HG03521 (cell line): Measurements from ENCODE around the gene ANKRD52.
"Not testable (repeated sequence)": the region's sequence is repeated elsewhere in the genome, so short reads cannot be mapped to it uniquely, and the experiment has no call there.

ENCODE experiments used
- ATAC-seq: cut with Tn5 transposase; IDR thresholded peaks from one replicate; pipeline ENCODE4 v1.9.1; 2021; ENCODE audit warnings: mild to moderate bottlenecking, moderate library complexity; ENCODE audit not compliant: unreplicated experiment

Gene ANKRD52

DNA sequence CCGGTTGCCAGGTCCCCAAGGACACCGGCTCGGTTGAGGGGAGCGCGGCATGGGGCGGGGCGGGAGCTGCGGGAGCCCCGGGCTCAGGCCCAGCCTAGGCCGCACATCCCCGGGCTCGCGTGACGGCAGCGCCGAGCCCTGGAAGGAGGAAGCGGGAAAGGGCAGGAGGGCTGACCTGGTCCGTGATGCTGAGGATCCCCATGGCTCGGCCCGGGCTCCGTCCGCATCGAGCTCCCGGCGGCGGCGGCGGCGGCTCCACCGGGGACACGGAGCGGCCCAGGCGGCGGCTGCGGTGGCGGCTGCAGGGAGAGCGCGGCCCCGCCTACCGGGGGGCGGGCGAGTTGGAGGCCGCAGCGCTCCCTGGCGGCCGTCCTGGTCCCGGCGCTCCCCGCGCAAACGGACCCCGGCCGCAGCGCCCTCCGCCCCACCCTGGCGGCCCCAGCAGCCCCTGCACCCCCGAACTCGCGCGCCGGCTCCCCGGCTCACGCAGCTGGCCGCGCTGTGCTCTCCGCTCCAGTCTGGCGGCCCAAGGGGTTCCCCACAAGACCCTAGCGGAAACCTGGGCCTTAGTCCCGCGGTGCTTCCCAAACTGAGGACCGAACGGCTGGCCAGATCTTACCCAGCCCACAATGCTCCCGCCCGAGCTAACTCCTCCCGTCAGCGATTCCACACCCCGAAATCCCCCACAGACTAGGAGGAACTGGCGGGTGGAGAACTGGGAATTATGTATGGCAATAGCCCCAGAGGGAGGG is at the start of gene ANKRD52:
TSS of gene ANKRD52 (minus strand) at position 317 of the 752 bp plus-strand sequence. CDS start at position 202, 115 bp downstream.
- peak; percentile 86 for ATAC-seq

DNA sequence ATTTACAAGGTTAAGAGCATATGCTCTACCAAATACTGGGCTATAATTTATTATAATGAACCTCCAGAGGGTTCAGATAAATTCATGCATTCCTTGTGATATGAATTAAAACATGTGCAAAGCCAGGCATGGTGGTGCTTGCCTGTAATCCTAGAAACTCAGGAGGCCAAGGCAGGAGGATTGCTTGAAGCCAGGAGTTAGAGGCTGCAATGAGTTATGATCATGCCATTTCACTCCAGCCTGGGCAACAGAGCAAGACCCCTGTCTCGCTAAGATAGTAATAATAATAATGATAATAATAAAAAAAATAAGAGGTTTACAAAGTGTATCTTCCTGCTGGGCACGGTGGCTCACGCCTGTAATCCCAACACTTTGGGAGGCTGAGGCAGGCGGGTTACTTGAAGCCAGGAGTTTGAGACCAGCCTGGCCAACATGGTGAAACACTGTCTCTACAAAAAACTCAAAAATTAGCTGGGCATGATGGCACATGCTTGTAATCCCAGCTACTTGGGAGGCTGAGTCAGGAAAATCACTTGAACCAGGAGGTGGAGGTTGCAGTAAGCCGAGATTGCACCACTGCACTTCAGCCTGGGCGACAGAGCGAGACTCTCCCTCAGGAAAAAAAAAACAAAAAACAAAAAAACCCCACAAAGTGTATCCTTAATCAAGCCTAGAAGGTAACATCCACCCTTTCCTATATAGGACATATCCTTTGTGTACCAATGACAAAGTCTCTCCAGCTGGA is 49.2 kb upstream of the ANKRD52 start:
- no peak for ATAC-seq

DNA sequence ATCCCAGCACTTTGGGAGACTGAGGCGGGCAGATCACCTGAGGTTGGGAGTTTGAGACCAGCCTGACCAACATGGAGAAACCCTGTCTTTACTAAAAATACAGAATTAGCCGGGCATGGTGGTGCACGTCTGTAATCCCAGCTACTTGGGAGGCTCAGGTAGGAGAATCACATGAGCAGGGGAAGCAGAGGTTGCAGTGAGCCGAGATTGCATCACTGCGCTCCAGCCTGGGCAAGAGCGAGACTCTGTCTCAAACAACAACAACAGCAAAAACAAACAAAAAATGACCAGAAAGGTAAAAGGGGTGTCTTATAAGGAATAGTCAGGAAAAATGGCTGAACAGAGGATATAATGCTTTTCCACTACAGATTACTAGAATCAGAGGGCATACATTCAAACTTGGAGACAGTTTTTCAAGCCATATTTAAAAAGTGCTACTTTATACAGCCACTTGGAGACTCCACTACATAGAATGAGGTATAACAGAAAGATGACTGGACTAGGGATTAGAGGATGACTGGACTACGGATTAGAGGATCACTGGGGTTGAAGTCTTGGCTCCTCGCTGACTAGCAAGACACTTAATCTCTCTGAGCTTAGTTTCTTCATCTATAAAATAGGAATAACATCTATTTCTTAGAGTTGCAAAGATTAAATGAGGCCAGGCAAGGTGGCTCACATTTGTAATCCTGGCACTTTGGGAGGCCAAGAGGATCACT is 46.8 kb upstream of the ANKRD52 start:
- ATAC-seq, result no peak

DNA sequence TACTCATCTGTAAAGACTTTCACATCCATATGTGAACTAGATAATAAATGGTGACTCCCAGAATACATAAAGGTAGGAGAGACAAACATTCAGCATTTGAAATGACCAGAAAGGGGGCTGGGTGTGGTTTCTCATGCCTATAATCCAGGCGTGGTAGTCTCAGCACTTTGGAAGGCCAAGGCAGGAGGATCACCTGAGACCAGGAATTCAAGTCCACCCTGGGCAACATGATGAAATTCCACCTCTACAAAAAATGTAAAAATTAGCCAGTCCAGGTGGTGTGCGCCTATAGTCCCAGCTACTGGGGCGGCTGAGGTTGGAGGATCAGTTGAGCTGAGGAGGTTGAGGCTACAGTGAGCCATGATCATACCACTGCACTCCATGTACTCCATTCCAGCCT is 46.1 kb upstream of the ANKRD52 start:
- no peak for ATAC-seq

DNA sequence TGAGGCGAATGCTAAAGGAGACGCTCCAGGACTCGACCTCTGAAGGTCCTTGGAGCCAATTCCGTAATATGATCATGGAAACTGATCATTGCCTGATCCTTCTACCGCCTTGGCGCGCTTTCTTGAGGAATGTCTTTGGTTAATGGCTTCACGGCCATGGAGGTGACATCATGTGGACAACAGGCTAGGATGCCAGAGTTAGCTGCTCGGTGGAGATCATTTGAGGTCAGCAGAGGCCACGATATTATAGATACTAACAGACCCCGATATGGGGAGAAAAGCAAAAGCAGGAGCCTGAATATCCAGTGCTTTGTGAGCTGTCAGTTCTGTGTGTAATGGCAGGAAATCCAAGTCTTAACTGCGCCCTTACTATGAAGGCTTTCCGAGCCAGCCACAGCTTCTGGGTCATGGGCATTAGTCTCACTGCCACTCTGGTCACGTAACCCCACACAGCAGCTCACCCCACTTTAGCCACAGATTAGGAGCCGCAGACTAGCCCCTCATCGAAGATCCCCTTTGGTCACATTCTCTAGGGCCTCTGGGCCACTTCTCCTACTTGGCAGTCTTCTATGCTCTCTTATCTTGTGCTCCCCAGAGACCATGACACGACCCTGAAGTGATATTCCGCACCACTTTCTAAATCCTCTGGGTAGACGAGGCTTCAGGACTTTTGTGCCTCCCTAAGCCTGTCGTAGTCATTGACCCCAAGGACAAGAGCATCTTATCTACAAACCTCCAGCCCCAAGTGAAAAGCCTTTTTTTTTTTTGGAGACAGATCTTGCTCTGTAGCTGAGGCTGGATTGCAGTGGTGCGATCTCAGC is 42.7 kb upstream of the ANKRD52 start:
- ATAC-seq, result no peak

DNA sequence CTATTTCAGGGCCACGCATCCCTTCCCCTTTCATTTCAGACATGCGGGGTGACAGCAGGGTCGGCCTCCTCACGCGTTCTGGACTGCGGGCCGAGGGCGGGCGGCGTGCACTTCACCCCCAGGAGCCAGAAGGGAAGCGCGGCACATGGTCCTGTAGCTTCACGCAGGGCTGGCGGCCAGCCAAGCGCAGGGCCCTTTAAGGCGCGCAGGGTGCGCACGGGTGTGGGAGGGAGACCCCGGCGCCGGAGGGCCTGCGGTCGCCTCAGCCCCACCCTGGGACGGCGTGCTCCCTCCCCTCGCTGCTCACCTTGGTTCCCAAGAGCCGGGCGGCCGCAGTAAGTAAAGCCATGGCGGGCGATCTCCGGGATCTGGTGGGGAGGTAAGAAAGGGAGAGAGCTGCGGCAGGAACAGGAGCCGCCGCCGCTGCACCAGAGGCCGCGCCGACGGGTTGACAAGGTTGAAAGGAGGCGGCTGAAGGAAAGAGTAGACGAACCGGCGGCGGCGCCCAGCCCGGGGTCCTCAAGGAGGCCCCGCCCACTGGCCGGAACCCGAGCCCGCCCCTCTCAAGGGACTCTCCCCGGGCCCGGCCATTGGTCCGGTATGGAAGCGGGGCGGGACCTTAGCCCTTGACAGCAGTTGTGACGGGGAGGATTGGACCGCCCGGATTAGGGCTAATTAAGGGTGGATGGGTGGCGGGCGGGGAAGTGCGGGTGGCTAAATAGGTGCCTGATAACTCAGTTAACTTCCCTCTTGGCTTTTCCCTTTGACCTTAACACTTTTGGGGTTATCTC is 41.9 kb upstream of the ANKRD52 start, which contains the start of gene CS:
TSS of gene CS (minus strand) at position 478 of the 791 bp plus-strand sequence. CDS start at position 349, 129 bp downstream.
- ATAC-seq, result peak; percentile 94

DNA sequence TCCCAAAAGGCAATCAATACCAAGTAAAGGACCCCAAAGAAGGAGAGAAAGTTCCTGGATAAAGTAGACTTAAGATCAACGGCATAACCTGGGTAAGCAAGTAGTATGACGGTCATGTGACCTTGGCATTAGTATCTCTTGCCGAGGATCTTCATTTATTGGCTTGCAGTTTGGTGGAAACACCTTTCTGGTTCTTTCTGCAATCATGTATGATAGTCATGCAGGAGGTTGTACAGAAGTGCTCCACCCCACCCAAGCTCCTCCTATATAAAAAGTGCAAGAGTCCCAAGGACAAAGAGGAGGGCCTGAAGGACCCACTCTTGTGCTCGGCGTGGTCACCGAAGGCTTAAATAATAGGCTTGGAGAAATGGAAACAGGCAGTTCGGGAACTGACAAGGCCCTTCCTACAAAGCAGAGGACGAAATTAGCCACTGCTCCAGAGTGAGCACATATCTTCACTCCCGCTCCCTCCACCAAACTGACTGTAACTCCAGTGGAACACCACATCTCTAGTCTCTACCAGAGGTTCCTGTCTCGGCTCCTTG is 41.2 kb upstream of the ANKRD52 start:
- ATAC-seq, result no peak

DNA sequence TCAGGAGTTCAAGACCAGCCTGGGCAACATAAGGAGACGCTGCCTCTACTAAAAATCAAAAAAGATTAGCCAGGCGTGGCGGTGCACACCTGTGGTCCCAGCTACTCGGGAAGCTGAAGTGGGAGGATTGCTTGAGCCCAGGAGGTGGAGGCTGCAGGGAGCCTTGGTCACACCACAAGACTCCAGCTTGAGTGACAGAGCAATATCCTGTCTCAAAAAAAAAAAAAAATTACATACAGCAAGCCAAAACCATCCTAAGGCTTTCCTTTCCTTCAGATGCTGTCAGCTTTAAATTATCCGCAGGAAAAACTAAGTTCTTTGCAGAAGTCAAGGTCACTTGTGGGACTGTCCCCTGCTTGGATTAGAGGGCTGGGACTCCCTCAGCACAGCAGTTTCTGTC is 40.6 kb upstream of the ANKRD52 start:
- ATAC-seq, result no peak

DNA sequence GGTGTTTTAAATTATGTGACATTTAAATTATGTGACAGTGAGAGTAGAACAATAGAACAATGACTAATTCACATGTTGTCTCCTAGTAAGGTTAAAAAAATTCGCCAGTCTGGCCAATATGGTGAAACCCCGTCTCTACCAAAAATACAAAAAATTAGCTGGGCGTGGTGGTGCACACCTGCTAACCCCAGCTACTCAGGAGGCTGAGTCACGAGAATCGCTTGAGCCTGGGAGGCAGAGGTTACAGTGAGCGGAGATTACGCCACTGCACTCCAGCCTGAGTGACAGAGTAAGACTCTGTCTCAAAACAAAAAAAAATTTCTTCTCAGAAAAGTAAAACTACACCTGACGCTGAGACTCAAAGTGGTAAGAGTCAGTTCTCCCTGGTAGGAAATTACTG is 39.2 kb upstream of the ANKRD52 start:
- ATAC-seq, result no peak

DNA sequence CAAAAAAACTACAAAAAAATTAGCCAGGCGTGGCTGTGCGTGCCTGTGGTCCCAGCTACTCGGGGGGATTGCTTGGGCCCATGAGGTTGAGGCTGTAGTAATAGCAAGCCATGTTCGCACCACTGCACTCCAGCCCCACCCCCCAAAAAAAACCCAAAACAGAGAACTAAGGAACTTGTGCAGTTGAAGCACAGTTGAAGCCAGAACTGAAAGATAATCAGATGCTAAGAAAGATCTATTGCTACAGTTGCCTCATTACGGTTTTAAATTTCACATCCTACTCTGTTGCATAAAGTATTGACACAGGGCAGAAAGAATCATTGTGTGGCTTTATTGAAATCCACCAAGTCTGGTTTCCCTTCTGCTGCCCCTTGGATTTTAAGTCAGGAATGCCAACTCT is 38.1 kb upstream of the ANKRD52 start:
- ATAC-seq, result no peak

DNA sequence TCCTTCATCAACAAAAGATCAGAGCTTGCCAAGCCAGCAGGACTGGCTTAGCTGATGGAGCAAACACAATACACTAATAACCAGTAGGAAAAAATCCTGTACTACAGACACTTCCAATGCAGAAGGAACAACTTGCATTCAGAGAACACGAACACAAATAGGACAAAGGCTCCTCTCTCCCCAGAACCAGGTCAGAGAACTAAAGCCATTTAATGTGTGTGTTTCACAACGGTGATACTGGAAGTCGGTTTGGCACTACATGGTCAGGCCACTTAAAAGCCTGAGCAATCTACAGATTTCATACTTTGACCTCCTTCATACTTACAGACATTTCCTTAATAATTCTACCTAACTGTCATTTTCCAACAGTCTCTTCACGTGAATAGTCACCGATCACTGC is 35.6 kb upstream of the ANKRD52 start:
- ATAC-seq, result no peak

DNA sequence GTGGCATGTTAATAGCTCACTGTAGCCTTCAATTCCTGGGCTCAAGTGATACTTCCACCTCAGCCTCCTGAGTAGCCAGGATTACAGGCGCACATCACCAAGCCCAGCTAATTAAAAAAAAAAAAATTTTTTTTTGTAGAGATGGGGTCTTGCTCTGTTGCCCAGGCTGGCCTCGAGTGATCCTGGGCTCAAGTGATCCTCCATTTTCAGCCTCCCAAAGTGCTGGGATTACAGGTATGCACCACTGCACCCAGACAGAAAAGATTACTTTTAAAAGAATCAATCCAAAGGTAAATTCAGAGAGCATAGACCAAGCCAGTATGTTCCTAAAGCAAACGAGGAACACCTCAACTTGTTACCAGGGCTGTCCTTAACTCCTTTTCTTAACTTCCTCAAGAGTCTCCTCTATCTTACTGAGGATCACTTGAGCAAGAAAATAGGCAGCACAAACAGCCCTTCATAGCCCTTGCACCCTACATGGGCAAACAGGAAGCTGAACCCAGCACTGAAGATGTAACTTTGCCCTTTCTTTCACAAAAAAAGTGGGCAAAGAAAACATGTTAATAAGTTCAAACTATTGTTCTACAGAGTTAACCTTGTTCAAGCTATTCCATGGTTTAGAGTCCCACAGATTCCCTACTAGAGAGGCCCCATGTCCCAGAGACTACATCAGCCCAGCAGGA is 30.7 kb upstream of the ANKRD52 start:
- no peak for ATAC-seq

DNA sequence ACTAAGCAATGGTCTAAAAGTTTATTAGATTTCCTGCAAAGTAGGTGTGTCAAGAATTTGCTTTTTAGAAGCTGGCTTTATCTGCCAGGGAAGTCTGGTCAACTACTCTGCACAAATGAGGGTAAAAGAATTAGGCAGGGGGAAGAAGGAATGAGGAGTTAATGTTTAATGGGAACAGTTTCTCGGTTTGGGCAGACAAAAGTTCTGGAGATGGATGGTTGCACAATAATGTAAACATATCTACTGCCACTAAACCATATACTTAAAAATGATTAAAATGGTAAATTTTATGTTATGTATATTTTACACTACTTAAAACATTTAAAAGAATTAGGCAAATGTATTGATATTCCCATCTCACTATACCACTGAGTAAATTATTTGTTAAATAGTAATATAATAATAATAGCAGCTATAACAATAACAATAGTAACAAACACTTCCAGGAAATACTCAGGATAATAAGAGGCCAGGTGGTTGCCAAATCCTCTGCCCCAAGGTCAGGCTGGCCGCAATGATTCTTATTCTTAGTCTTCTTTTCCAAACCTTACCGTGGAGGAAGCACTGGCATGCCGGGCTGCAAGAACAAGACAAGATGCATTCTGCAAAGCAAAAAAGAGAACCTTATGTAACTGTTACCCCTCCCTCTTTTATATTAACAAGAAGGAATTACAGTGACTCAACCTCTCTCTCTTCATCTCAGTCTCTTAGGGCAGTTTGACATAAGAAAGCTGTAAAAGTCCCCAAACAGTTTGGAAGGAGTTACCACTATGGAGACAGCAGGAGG is 28.1 kb upstream of the ANKRD52 start:
- no peak for ATAC-seq

DNA sequence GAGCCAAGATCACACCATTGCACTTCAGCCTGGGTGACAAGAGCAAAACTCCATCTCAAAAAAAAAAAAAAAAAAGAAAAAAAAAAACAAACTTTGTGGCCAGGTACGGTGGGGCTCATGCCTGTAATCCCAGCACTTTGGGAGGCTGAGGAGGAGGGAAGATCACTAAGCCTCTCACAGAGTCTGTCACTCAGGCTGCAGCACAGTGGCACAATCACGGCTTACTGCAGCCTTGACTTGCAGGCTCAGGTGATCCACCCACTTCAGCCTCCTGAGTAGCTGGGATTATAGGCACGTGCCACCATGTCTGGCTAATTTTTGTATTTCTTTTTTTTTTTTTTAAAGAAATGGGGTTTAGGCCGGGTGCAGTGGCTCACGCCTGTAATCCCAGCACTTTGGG is 26.1 kb upstream of the ANKRD52 start:
- ATAC-seq, result not testable (repeated sequence)

DNA sequence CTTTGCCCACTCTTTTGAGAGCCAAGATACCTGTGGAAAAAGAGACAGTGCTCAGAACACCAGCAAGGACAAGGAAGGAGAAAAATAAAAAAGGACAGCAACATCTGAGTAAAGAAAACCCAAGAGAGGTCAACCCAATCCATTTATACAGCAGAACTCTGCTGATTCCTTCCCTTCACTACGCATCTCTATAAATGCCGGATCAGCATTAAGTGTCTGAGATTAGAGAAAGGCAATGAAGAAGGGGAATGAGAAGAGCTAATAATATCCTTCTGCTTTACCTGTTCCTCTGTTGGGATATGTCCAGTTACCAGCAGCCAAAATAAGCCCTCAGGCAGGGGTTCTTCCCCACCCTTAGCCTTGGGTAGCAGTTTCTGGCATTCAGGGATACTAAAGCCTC is 24.4 kb upstream of the ANKRD52 start:
- no peak for ATAC-seq

DNA sequence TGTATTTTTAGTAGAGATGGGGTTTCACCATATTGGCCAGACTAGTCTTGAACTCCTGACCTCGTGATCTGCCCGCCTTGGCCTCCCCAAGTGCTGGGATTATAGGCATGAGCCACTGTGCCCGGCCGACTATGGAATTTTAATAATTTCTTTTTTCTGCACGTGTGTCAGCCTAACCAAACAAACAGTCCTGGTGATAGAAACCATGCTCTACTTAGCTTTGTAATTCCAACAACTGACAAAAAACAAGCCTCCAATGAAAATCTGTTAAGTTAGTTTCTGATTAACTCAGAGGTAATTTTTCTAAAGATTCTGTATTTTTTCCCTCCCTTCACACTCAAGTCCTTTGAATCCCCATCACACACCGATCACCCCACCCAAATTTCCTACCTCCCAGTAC is 23.8 kb upstream of the ANKRD52 start:
- no peak for ATAC-seq

DNA sequence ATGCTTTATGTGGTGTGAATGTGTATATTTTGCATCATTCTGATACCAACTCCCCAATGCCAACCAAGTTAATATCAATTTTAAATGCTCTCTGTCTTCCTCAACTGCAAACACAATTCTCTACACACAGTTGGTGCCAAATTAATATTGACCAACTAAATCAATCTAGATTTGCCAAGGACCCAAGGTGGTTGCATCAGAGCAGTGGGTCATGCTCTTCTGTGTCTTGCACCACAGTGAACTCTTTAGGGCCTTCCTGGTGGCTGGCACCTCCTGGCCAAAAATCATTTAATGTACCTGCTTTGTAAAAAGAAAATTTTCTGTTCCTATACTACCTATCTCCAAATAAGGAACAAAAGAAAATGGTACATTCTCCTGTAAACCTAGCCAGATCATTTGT is 22.7 kb upstream of the ANKRD52 start:
- no peak for ATAC-seq

DNA sequence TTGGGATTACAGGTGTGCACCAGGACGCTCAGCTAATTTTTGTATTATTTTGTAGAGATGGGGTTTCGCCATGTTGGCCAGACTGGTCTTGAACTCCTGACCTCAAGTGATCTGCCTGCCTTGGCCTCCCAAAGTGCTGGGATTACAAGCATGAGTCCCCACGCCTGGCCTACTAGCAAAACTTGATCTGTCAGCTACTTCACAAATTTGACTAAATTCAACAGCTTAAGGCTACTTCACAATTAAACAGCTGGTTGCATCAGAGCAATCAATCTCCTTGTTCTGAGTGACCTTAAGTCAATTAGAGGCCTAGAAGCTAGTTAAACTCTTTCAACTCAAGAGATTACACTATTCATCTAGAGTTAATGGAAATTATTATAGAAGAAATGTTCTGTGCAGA is 20.7 kb upstream of the ANKRD52 start:
- ATAC-seq, result no peak
